Astrocyte of the cerebellum (primary cell): ENCODE results near the gene MRTFA.

ENCODE experiments used
- DNase-seq: peaks from one replicate; pipeline ENCODE4 v3.0.0-alpha.2; 2011; ENCODE audit warnings: low read depth
- H3K4me3 ChIP-seq: 2 replicates; pipeline ENCODE4 v1.5.1; 2011; ENCODE audit warnings: mild to moderate bottlenecking, low read depth, low read length, moderate library complexity
- in situ Hi-C: cut with HindIII; loops from 2 replicates; pipeline ENCODE4 v1.10.0; 2017; ENCODE audit warnings: low sequenced_read_pairs
- TF ChIP-seq, protein P1 (sequence below): IDR thresholded peaks from 2 replicates; pipeline ENCODE4 v1.5.1; 2012; ENCODE audit warnings: low read length, low read depth, moderate library complexity, mild to moderate bottlenecking; ENCODE audit errors: missing control alignments

The MRTFA gene

DNA sequence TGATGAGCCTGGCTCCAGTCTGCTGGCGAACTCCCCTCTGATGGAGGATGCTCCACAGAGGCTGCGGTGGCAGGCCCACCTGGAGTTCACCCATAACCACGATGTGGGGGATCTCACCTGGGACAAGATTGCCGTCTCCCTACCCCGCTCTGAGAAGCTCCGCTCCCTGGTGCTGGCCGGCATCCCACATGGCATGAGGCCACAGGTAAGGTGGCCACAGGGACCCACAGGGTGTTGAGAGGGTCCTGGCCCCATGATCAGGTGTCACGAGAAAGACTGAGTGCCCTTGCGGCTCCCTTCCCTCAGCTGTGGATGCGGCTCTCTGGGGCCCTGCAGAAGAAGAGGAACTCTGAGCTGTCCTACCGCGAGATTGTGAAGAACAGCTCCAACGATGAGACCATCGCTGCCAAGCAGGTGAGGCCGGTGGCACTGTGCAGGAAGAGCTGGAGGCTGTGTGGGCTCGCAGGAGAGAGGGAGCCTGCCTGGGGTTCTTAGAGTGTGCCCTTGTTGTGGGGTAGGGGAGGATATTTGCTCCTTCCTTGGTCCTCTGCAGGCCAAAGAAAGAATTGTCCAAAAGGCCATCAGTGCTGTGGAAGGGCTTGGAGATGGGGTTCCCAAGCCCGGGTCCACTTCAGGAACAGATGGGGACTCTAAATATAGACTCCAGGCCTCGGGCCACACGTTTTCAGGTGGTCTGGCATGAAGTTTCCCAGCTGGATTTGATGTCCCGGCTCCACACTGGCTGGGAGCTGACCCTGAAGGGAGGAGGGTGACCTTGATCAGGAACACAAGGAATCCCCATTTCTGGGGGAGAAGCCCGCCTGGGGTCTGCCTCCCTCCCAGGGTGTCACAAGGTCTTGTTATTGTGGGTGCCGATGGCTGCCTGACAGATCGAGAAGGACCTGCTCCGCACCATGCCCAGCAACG lies 232.0 kb downstream of the MRTFA start:
- H3K4me3 ChIP-seq, result no peak overlapping the region

DNA sequence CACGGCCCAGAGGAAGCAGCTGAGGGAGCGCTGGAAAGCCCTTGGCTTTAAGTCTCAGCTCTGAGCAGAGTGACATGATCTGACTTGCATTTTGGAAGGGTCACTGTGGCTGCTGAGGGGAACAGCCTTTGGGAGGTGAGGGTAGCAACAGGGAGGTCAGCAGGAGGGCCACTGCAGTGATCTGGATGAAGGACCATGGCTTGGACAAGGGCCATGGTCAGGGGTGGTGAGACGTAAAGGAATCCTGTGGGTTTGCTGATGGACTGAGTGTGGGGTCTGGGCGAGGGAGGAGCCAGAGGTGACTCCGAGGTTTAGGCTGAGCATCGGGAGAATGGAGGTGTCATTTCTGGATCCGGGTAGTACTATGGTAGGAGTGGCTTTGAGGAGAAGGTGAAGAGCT lies 232.9 kb downstream of the MRTFA start:
- in situ Hi-C loops, result no loop called here

More for the DNA sequence above, 232.0 kb downstream of the MRTFA start:
- in situ Hi-C loops, result no loop called here
- DNase-seq, result no peak
- TF ChIP-seq, protein P1, sequence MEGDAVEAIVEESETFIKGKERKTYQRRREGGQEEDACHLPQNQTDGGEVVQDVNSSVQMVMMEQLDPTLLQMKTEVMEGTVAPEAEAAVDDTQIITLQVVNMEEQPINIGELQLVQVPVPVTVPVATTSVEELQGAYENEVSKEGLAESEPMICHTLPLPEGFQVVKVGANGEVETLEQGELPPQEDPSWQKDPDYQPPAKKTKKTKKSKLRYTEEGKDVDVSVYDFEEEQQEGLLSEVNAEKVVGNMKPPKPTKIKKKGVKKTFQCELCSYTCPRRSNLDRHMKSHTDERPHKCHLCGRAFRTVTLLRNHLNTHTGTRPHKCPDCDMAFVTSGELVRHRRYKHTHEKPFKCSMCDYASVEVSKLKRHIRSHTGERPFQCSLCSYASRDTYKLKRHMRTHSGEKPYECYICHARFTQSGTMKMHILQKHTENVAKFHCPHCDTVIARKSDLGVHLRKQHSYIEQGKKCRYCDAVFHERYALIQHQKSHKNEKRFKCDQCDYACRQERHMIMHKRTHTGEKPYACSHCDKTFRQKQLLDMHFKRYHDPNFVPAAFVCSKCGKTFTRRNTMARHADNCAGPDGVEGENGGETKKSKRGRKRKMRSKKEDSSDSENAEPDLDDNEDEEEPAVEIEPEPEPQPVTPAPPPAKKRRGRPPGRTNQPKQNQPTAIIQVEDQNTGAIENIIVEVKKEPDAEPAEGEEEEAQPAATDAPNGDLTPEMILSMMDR, result no peak

DNA sequence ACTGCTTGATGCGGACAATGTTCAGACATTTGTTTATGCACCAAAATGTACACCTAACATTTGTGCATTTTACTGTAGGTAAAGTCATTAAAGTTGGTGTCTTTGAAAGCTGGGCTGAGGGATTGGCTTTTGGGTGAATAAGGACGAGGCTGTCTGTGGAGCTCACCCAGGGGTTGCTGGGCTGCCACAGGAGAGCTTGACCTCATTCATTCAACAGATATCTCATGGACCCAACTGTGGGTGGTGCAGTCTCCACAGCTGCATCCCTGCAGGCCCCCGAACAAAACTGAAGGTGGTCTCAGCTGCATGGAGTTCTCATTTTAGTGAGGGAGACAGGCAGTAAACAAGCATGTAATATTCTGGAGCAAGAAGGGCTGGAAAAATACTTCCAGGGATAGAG lies 233.4 kb downstream of the MRTFA start:
- no peak for DNase-seq
- in situ Hi-C loops, result no loop called here
- TF ChIP-seq, protein P1, result no peak
- H3K4me3 ChIP-seq, result no peak overlapping the region

More for the DNA sequence above, 232.9 kb downstream of the MRTFA start:
- DNase-seq, result no peak
- no peak overlapping the region for H3K4me3 ChIP-seq
- TF ChIP-seq, protein P1, result no peak

DNA sequence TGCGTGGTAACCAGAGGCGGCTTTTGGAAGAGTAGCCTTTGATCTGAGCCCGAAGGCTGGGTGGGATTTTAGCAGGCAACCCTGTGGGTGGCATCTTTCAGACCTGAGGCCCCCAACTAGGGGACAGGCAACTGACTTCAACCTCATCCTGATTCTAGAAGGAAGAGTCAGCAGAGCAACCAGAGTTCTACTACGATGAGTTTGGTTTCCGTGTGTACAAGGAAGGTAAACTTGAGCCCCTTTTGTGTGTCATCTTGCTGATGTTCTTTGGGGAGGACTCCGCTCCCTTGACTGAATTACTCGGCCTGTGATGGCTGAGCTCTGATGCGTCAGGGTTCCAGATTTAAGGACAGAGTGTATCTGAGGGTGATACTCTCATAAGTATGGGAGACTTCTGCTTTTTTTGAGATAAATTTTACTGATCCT lies 234.5 kb downstream of the MRTFA start:
- TF ChIP-seq, protein P1, result no peak
- DNase-seq, result no peak
- H3K4me3 ChIP-seq, result no peak overlapping the region
- in situ Hi-C loops, result no loop called here

- in situ Hi-C loops, result no loop called here
- no peak for DNase-seq
- no peak overlapping the region for H3K4me3 ChIP-seq
- TF ChIP-seq, protein P1, result no peak
Observed at GRCh38 chr22:40401532-40401931, 235.0 kb downstream of the MRTFA start.

GRCh38 chr22:40400159-40400558 lies 236.4 kb downstream of the MRTFA start:
- TF ChIP-seq, protein P1, result no peak
- no peak for DNase-seq
- in situ Hi-C loops, result no loop called here
- no peak overlapping the region for H3K4me3 ChIP-seq
